ENCODE data around the gene SLC25A12. TPM values are rescaled to one million over a fixed set of nuclear protein-coding genes. Genes with fewer than 3 reads are reported as not detected.

Gene SLC25A12
- total and polyA plus RNA-seq, 2 of the 13 experiments (the other 11 are each of a cell fraction or from before 2014, with no cell fraction given): 8.1 to 15.9 TPM

GRCh38 chr2:171788316-171788993, 105.6 kb downstream of the SLC25A12 start:
- FAIRE-seq (no peak), ATAC-seq (0 out of 3 replicates have a peak, but pooled peaks have one; percentile 22), DNase-seq (ENCODE audit: low spot score) (no peak)
- in situ Hi-C loops (cut with HindIII; ENCODE audit: extremely low pct_ligation_motif_present, low pct_unique_long_range_greater_than_20kb): no loop called here
- Histone ChIP-seq H3K27ac (ENCODE audit: extremely low read length, insufficient read depth, low read length) (no peak overlapping the region), H3K27me3 (ENCODE audit: control insufficient read depth in 1 of 2, insufficient read depth in 2 of 2, low read length in 2 of 2) (no peaks in the 10 kb centered on the region), H3K4me1 (ENCODE audit: insufficient read depth, low read length) (peaks cover 32% of the 10 kb centered on the region), H3K4me3 (replicated peaks in 1 of 3; ENCODE audit: insufficient read depth in 1 of 3, low read depth in 2 of 3, low read length in 3 of 3) (no peak overlapping the region), H3K79me2 (ENCODE audit: insufficient read depth, low read length) (no peaks in the 10 kb centered on the region), H4K20me1 (ENCODE audit: insufficient read depth, low read length) (no peaks in the 10 kb centered on the region), H3K9me3 (ENCODE audit: low read length) (no peaks in the 10 kb centered on the region), H3K9ac (ENCODE audit: insufficient read depth, low read depth, low read length) (no peak overlapping the region), H3K36me3 (replicated peaks in 1 of 2; ENCODE audit: control insufficient read depth in 1 of 2, insufficient read depth in 2 of 2, low read length in 2 of 2) (peaks cover 2 to 8% of the 10 kb centered on the region in 2 experiments; a peak in 3 of 5 replicates), H2AFZ (ENCODE audit: low read length) (no peak overlapping the region), H3K4me2 (ENCODE audit: low read depth, low read length) (no peak overlapping the region)
- CTCF ChIA-PET (ENCODE audit: low intra/inter-chr PET ratio, low total read pairs): no interaction called here
- TF ChIP-seq GLI4 (CRISPR knock-in tag; IDR thresholded peaks at IDR 0.05; ENCODE audit: borderline replicate concordance) (no peak), CEBPB (IDR thresholded peaks at IDR 0.05; ENCODE audit: borderline replicate concordance, low read depth, low read length) (peak; percentile 62; the same call in 1 of the 2 replicates), BCL6 (CRISPR knock-in tag; IDR thresholded peaks at IDR 0.05) (no peak), CREM (IDR thresholded peaks at IDR 0.05) (no peak), CREM (CRISPR knock-in tag; IDR thresholded peaks at IDR 0.05) (no peak), MAFK (conservative IDR thresholded peaks at IDR 0.05 in 1 of 2, IDR thresholded peaks at IDR 0.05 in 1 of 2; ENCODE audit: low read length in 2 of 2) (0 out of 4 replicates have a peak, but pooled peaks of 1 of the 2 experiments have one; percentile 12), ATF7 (IDR thresholded peaks at IDR 0.05) (no peak), ATF7 (CRISPR knock-in tag; IDR thresholded peaks at IDR 0.05) (no peak), ZNF44 (CRISPR knock-in tag; IDR thresholded peaks at IDR 0.05) (no peak), RARA (CRISPR knock-in tag; IDR thresholded peaks at IDR 0.05) (peak; percentile 45; the same call in 1 of the 2 replicates), RFXANK (CRISPR knock-in tag; IDR thresholded peaks at IDR 0.05) (no peak), TEAD3 (CRISPR knock-in tag; optimal IDR thresholded peaks at IDR 0.05; ENCODE audit: borderline replicate concordance) (peak; percentile 21), POLR2A (IDR thresholded peaks at IDR 0.05; ENCODE audit: insufficient read depth in 1 of 2, low read depth in 2 of 2, low read length in 2 of 2) (no peak), TBX3 (IDR thresholded peaks at IDR 0.05; ENCODE audit: borderline replicate concordance) (no peak), ZFP36L2 (CRISPR knock-in tag; IDR thresholded peaks at IDR 0.05) (no peak), REL (CRISPR knock-in tag; conservative IDR thresholded peaks at IDR 0.05) (no peak), CEBPZ (IDR thresholded peaks at IDR 0.05; ENCODE audit: low read length) (no peak), SOX13 (IDR thresholded peaks at IDR 0.05) (no peak), SOX13 (CRISPR knock-in tag; conservative IDR thresholded peaks at IDR 0.05 in 1 of 2, IDR thresholded peaks at IDR 0.05 in 1 of 2) (peak in 1 of 2 experiments; percentile 19; a peak in 1 of 4 replicates)
- TF ChIP-seq, protein P1, sequence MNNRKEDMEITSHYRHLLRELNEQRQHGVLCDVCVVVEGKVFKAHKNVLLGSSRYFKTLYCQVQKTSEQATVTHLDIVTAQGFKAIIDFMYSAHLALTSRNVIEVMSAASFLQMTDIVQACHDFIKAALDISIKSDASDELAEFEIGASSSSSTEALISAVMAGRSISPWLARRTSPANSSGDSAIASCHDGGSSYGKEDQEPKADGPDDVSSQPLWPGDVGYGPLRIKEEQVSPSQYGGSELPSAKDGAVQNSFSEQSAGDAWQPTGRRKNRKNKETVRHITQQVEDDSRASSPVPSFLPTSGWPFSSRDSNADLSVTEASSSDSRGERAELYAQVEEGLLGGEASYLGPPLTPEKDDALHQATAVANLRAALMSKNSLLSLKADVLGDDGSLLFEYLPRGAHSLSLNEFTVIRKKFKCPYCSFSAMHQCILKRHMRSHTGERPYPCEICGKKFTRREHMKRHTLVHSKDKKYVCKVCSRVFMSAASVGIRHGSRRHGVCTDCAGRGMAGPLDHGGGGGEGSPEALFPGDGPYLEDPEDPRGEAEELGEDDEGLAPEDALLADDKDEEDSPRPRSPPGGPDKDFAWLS (CRISPR knock-in tag; IDR thresholded peaks at IDR 0.05; ENCODE audit: borderline replicate concordance): no peak
- POLR2A ChIA-PET: interaction anchor here (1.0 to 2.0 kb wide), 2 partner anchors 59 to 84 kb away, joined by 3 to 7 read pairs; no protein-coding TSS in a partner anchor
- WGBS (ENCODE audit: low lambda C conversion rate): 81% methylated on average over 7 of the region's 7 CpGs
- intact Hi-C loops (cut with micrococcal nuclease; ENCODE audit: unreplicated experiment): loop anchor here (10.0 kb wide), 1 partner anchor 64 kb away; no protein-coding TSS in a partner anchor
- no TSS peak for BruUV-seq (replicated peaks)
